HG03354 (cell line): ENCODE measurements around the gene PTCHD4.
A peak's percentile ranks its signal among the peaks of the same experiment; 100 is the strongest.

Source experiments
- ATAC-seq: cut with Tn5 transposase; IDR thresholded peaks from one replicate; pipeline ENCODE4 v1.9.1; 2021; ENCODE audit warnings: mild to moderate bottlenecking; ENCODE audit not compliant: unreplicated experiment, poor library complexity, severe bottlenecking

Gene PTCHD4

GRCh38 chr6:48101290-48101689, 9.7 kb downstream of the PTCHD4 start:
- ATAC-seq: peak; percentile 78

DNA sequence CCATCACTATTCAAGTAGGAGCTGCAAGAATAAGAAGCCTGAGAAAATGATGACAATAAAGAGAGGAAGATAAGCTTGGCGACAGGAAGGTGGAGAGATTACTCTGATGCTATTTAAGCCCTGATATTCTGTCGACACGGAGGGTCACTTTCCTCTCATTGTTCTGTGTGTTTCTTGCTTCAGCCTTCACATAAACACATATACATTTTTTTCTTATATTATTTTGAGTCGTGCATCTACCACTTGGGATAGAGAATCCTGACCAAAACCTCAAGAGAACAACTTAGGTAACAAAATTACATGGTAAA, 10.5 kb downstream of the PTCHD4 start:
- ATAC-seq: no peak

DNA sequence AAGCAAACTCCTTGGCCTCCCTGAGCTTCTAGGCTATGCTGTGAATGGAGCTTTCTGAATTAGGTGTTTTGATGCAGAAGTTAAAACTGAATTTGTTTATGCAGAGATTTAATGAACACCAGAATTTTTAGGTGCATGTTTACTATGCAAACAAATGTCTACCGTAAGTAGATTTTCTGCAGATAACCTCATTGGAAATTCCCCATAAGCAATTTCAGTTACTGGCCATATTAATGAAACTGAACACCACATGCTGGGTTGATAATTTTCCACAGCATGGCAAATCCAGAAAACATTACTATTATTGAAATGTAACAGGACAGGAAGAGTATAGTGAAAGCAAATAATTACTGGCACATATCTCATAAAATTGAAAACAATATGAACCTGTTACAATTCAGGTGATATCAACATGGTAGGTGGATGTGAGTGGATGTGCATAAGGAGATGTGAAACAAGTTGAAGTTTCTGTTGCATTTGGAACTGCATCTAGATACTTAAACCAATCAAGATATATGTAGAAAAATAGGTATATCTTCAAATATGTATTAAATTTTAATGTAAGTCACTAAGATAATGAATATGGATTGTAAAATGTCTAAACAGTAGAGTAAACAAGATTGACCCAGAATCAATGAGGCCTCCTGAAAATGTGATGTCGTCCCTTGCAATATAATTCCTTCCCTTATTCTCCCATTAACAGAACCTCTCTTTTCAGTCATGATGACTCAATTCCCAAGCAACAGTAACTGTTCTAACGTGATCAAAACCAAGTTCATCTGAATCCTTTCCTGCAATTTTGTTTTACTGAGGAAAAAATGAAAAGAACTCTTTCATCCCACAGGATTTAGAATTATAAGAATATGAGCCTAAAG, 11.0 kb downstream of the PTCHD4 start:
- peak; percentile 43 for ATAC-seq

DNA sequence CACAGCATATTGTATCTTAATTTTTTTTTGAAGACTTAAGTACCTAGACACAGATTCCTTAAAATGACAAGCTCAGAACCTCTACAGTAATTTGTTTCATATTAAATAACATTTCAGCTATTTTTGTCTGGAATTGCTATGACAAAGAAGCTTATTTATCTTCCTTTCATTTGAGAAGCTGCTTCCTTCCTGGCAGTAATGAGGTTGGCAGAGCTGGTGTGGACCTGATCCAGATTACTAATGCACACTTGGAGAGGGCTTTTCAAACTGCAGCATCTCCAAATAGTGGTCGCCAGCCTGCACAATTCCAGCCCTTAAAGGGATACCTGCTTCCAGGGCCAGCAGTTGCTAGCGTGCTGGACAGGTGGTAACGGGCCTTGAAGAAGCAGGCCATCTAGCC, 12.1 kb downstream of the PTCHD4 start:
- ATAC-seq: no peak

GRCh38 chr6:48092550-48093217, 18.3 kb downstream of the PTCHD4 start:
- no peak for ATAC-seq

DNA sequence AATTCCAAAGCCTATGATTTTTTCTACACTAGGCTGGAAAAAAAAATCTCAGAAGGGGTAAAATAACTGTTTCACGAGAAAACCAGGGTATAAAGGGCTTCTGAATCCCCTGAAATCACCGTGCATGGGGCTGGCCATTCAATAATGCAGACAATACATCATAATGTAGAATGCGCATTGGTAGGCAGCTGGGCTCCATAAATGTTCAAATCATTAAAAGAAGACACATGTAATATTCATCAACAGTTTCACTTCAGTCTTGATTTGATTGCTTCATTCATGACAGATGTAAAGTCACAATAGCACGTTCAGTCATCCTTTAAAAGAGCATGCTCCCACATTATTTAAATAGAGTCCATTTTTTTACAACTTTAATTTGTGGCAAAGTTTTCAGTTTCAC, 20.5 kb downstream of the PTCHD4 start:
- no peak for ATAC-seq

DNA sequence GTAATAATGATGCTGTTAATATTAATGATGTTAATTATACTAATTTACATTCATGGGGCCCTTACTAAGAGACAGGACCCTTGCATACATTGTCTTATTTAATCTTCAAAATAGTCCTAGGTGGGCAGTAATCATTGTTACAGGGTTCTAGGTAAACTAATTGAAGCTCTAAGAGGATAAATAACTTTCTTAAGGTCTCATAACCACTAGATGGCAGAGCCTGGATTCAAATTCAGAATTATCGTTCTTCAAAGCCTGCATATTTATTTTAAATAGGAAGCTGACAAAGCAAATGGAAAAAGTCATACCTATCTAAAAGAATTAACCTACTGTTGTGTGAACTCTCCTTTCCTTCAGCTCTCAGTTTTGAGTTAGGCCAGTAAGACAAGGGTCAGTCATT, 23.5 kb downstream of the PTCHD4 start:
- no peak for ATAC-seq

DNA sequence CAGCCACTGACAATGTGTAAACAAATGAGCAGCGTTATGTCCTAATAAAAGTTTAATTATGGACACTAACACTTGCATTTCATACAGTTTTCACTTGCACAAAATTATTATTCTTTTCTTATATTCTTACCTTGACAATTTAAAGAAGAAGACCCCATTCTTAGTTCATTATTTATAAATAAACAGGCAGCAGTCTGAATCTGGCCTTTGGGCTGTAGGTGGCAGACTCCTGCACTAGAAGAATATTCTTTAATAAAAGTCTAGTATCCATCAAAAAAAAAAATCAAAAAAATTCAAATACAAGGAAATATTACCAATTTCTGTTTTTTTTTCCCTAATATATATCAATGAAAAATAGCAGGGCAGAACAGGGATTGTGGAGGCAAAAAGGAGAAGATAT, 24.8 kb downstream of the PTCHD4 start:
- ATAC-seq: no peak

GRCh38 chr6:48085131-48085741, 25.8 kb downstream of the PTCHD4 start:
- no peak for ATAC-seq

DNA sequence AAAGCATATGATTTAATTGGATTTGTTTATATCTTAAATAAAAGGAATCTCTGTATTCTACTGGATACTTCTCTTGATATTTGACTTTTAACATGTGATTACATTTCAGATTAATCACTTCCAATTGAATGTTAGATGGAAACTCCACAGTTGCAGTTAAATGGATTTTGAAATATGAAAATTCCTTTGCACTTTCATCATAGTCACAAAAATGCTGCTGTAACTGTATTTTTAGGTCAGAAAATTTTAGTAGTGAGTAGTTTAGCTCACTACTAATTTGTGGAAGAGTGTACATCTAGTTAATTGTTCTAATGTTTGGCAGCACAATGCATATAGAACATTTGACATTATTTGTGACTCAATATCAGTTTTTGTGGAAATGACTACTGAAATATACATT, 26.8 kb downstream of the PTCHD4 start:
- no peak for ATAC-seq

DNA sequence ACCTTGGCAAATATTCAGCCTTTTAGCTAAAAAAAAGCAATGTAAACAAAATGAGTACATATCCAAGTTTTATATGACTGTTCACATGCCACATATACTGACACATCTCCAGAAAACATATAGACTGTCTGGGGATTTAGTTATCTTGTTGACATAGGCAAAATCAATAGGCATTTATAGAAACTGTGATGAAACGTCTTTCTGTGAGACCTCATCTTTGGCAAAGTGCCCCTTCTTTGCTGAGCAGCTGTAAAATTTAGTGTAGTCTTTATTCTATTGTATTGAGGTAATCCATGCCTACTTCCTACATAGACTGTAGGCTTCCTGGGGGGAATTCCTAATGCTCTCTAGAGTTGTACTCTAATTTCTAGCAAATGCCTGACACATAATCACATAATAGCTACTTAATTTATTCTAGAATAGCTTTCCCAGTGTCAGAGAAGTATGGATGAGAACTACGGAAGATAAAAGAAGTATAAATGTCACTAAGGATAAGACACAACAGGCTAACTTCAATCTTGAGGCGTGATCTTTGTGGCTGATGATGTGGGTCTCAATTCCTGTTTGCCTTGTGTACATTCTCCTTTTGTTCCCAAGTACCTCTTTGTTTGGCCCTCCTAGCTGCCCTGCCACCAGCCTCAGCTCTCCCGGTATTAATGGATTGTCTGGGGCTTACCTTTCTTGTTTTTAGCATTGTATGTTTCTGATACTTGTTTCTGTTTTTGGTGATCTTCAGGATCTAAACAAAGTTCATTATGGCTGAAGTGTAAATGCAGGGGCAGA, 30.6 kb downstream of the PTCHD4 start:
- ATAC-seq: no peak

GRCh38 chr6:48078120-48078519, 32.9 kb downstream of the PTCHD4 start:
- ATAC-seq: no peak

DNA sequence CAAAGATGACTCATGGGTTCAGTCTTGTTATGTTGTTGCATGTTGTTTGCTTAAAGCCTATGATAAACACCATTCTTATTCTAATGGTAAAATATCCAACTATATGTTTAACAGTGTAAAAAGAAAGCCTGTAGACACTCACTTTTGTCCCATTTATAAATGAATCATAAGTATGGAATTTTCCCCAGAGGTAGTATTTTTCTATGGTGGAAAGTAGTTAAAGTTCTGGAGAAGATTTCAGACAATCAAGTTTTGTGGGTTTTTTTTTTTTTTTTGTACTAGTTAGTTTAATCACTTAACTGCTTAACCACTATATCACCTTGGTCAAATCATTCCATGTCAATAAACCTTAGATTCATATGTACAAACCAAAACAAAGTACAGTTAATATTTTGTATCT, 35.8 kb downstream of the PTCHD4 start:
- ATAC-seq: no peak

DNA sequence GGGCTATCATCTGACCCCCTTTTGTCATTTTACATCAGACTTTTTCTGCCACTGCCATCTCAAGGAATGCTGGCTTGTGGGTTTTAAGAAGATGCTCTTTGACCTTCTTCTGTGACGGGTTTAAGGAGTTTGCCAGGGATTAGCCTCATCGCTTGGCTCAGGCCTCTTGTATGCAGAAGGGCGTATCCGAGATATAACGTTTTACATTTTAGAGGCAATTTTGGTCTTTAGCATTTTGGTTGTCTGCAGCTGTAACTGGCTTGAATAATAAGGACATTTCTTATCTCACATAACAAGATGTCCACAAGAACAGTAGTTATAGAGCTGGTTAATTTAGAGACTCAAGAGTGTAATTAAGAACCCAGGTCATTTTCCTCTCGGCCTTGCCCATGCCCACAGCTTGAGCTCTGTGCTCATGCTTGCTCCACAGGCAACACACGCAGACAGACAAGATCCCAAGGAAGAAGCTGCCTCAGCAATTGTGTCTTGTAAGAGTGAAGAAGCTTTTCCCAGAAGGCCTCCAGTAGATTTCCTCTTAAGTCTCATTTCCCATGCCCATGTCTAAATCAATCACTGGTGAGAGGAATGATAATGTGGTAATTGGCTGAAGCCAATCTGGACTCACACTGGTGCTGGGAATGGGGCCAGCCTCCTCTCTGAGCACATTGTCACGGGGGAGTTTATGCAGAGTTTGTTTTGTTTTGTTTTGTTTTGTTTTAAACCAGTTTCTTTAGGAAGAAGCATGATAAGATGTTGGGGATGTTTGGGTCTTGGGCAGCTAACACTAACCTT, 36.8 kb downstream of the PTCHD4 start:
- ATAC-seq: no peak

DNA sequence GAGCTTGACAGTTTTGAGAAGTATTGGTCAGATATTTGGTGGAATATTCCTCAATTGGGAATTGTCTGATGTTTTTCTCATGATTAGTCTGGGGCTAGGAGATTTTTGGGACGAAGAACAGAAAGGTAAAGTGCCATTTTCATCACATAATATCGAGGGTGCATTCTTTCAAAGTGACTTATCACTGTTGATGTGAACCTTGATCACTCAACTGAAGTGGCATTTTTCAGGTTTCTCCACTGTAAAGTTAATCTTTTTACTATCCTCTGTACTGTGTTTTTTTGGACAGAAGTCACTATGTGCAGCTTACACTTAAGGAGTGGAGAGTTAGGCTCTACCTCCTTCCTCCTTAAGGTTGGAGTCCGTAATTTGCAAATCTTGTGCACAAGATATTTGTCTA, 39.2 kb downstream of the PTCHD4 start:
- no peak for ATAC-seq

DNA sequence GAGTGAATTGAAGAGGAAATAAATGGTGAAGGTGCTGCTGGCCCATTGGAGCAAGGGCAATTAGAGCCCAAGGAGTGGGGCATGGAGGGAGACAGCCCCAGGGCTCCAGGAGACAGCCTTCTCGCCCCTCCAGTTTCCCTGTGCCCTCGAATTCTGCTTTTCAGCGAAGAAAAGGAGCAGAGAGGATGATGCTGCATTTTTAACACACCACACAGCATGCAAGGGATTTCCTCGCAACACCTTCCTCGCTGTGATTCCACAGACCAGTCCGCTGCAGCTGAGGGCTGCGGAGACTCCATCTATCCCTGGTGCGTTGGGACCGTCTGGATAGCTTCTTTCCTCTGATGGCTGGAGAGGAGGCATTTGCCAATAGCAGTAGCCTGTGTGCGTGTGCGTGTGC, 41.7 kb downstream of the PTCHD4 start:
- no peak for ATAC-seq

DNA sequence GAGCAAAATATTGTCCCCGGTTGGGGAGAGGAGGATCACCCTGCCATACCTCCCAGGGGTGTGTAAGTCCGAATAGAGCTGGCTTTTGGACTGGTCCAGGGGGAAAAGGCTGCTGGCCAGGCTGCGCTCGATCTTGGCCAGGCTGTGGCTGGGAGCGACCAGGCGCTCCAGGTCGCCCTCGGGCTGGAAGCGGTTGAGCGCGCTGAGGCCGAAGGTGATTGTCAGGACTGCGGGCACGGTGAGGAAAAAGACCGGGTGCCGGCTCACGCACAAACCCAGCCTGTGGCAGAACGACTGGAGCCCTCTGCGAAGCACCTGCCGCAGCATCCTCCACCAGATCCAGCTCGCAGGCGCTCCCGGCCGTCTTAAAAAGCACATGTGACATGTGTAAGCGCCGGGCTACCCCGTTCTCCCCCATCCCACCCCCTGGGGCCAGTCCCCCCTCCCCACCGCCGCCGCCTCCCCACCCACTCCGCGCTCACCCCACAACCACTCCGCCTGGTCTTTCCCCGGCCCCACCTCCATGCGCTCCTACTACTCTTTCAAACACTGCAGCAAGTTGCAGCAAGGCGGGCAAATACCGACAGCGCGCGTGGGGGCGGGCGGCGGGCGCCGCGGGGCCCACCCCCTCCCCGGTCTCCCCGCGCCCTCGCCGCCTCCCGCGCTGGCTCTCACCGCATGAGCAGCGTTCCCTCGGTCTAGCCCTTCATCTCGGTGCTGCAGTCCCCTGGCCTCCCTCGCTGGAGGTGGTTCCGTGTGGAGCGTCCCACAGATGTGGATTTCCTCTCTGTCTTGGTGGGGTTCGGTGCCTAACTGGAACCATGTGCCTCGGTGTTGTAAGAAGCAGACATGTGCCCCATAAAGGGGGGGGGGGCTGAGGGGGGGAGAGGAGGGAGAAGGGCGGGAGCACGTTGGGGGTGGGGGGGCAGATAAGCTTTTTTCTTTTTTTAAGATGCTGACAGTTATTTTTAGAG, 42.4 kb downstream of the PTCHD4 start:
- no peak for ATAC-seq

- ATAC-seq: no peak
Measured at GRCh38 chr6:48067886-48068277, 43.1 kb downstream of the PTCHD4 start.
